Neural cell (in vitro differentiated cells): ENCODE results near the gene CASZ1. TPM values are rescaled to one million over a fixed set of nuclear protein-coding genes. Genes with fewer than 3 reads are reported as not detected.

ENCODE experiments used
- H2AFZ ChIP-seq: fragments of 200-600, 300-800 bp; sonication (generic), shearing (Covaris generic); 2 replicates; pipeline ENCODE4 v1.6.0; 2014; ENCODE audit warnings: low read depth, mild to moderate bottlenecking, antibody characterized with exemption, low read length, moderate library complexity
- H3F3A ChIP-seq: fragments of 200-600 bp; shearing (Covaris generic); 2 replicates; pipeline ENCODE4 v1.6.1; 2016; ENCODE audit warnings: mild to moderate bottlenecking, moderate library complexity, mixed read lengths, antibody characterized with exemption, low read length; ENCODE audit not compliant: insufficient read depth, poor library complexity, severe bottlenecking
- H3K27ac ChIP-seq: fragments of 200-600, 300-800 bp; sonication (generic), shearing (Covaris generic); 2 replicates; pipeline ENCODE4 v1.5.1; 2014; ENCODE audit warnings: mild to moderate bottlenecking, low read length, moderate library complexity
- H3K27me3 ChIP-seq: fragments of 300-800, 200-600 bp; sonication (generic), shearing (Covaris generic); 2 replicates; pipeline ENCODE4 v1.6.0; 2014; ENCODE audit warnings: mild to moderate bottlenecking, low read depth, low read length, moderate library complexity; ENCODE audit not compliant: insufficient read depth
- H3K36me3 ChIP-seq: fragments of 300-800, 200-600 bp; sonication (generic), shearing (Covaris generic); 2 replicates; pipeline ENCODE4 v1.5.1; 2014; ENCODE audit warnings: mild to moderate bottlenecking, antibody characterized with exemption, low read length, moderate library complexity; ENCODE audit not compliant: insufficient read depth
- H3K4me2 ChIP-seq: fragments of 300-800, 200-600 bp; sonication (generic), shearing (Covaris generic); 2 replicates; pipeline ENCODE4 v1.6.0; 2014; ENCODE audit warnings: mild to moderate bottlenecking, low read length
- H3K4me3 ChIP-seq: fragments of 300-800, 200-600 bp; sonication (generic), shearing (Covaris generic); 2 replicates; pipeline ENCODE4 v1.5.1; 2014; ENCODE audit warnings: mild to moderate bottlenecking, low read length, moderate library complexity
- H3K79me2 ChIP-seq: fragments of 200-600 bp; shearing (Covaris generic); replicated peaks from 2 replicates; pipeline ENCODE4 v1.6.0; 2014; ENCODE audit warnings: mild to moderate bottlenecking, low read length, moderate library complexity; ENCODE audit not compliant: insufficient read depth
- H3K9ac ChIP-seq: fragments of 300-800, 200-600 bp; sonication (generic), shearing (Covaris generic); 2 replicates; pipeline ENCODE4 v1.6.1; 2016; ENCODE audit warnings: mild to moderate bottlenecking, low read length, mixed read lengths
- H3K9me2 ChIP-seq: fragments of 200-600 bp; shearing (Covaris generic); 2 replicates; pipeline ENCODE4 v1.6.1; 2016; ENCODE audit warnings: mild to moderate bottlenecking, low read length, mixed read lengths; ENCODE audit not compliant: insufficient read depth
- H3K9me3 ChIP-seq: fragments of 200-600, 300-800 bp; sonication (generic), shearing (Covaris generic); 2 replicates; pipeline ENCODE4 v1.6.1; 2016; ENCODE audit warnings: mild to moderate bottlenecking, mixed run types, low read length, moderate library complexity, mixed read lengths
- H4K20me1 ChIP-seq: fragments of 200-600 bp; shearing (Covaris generic); 2 replicates; pipeline ENCODE4 v1.6.1; 2016; ENCODE audit warnings: mild to moderate bottlenecking, mixed run types; ENCODE audit not compliant: insufficient read depth
- CTCF ChIP-seq: fragments of 450-650 bp; IDR thresholded peaks from 2 replicates; pipeline ENCODE4 v1.5.1; 2014; ENCODE audit warnings: antibody characterized with exemption, mild to moderate bottlenecking, moderate library complexity; ENCODE audit not compliant: poor library complexity, severe bottlenecking
- EP300 ChIP-seq: fragments of 450-650 bp; conservative IDR thresholded peaks from 2 replicates; pipeline ENCODE4 v1.6.1; 2014; ENCODE audit warnings: antibody characterized with exemption, mild to moderate bottlenecking, moderate library complexity; ENCODE audit not compliant: poor library complexity, severe bottlenecking
- EZH2 ChIP-seq: fragments of 200-600, 300-800 bp; shearing (Covaris generic), sonication (generic); IDR thresholded peaks from 2 replicates; pipeline ENCODE4 v1.6.1; 2014; ENCODE audit warnings: antibody characterized with exemption, low read length, borderline replicate concordance, mild to moderate bottlenecking; ENCODE audit not compliant: insufficient read depth, poor library complexity, severe bottlenecking
- MXI1 ChIP-seq: fragments of 450-650 bp; conservative IDR thresholded peaks from 2 replicates; pipeline ENCODE4 v1.6.1; 2014; ENCODE audit warnings: antibody characterized with exemption, mild to moderate bottlenecking; ENCODE audit not compliant: poor library complexity, severe bottlenecking
- POLR2AphosphoS5 ChIP-seq: IDR thresholded peaks from 2 replicates; pipeline ENCODE4 v1.6.1; 2012
- RAD21 ChIP-seq: fragments of 450-650 bp; conservative IDR thresholded peaks from 2 replicates; pipeline ENCODE4 v1.6.1; 2014; ENCODE audit warnings: antibody characterized with exemption, mild to moderate bottlenecking, moderate library complexity
- SMC3 ChIP-seq: fragments of 450-650 bp; conservative IDR thresholded peaks from 2 replicates; pipeline ENCODE4 v1.6.1; 2014; ENCODE audit warnings: antibody characterized with exemption, mild to moderate bottlenecking, moderate library complexity; ENCODE audit not compliant: poor library complexity
- TAF1 ChIP-seq: IDR thresholded peaks from 2 replicates; pipeline ENCODE4 v1.6.1; 2012; ENCODE audit warnings: low read depth
- polyA plus RNA-seq: library from polyadenylated mRNA; depleted of rRNA; stranded (reverse); fragments of >200 nt; gene quantifications from 2 replicates; pipeline ENCODE4 v1.2.3, GENCODE V29; 2014
- TF ChIP-seq, protein P1 (sequence below): IDR thresholded peaks from 2 replicates; pipeline ENCODE4 v1.6.1; 2012; ENCODE audit warnings: borderline replicate concordance

CASZ1 gene
- polyA plus RNA-seq, 1 donor from 2014 or later = 0.27 TPM

GRCh38 chr1:10686404-10687040 is 109.9 kb downstream of the CASZ1 start:
- Histone ChIP-seq H3K4me2 (no peak overlapping the region), H2AFZ (no peak overlapping the region), H3K9me3 (no peaks in the 10 kb centered on the region), H3F3A (no peaks in the 10 kb centered on the region), H3K36me3 (no peaks in the 10 kb centered on the region), H4K20me1 (no peaks in the 10 kb centered on the region), H3K27me3 (no peaks in the 10 kb centered on the region), H3K4me3 (no peak overlapping the region), H3K27ac (no peak overlapping the region), H3K9me2 (no peaks in the 10 kb centered on the region), H3K9ac (no peak overlapping the region), H3K79me2 (no peaks in the 10 kb centered on the region)
- no peak for TF ChIP-seq TAF1
- no peak for TF ChIP-seq POLR2AphosphoS5
- TF ChIP-seq EZH2 = no peak
- no peak for TF ChIP-seq EP300
- TF ChIP-seq CTCF = no peak
- TF ChIP-seq MXI1 = no peak
- TF ChIP-seq, protein P1, sequence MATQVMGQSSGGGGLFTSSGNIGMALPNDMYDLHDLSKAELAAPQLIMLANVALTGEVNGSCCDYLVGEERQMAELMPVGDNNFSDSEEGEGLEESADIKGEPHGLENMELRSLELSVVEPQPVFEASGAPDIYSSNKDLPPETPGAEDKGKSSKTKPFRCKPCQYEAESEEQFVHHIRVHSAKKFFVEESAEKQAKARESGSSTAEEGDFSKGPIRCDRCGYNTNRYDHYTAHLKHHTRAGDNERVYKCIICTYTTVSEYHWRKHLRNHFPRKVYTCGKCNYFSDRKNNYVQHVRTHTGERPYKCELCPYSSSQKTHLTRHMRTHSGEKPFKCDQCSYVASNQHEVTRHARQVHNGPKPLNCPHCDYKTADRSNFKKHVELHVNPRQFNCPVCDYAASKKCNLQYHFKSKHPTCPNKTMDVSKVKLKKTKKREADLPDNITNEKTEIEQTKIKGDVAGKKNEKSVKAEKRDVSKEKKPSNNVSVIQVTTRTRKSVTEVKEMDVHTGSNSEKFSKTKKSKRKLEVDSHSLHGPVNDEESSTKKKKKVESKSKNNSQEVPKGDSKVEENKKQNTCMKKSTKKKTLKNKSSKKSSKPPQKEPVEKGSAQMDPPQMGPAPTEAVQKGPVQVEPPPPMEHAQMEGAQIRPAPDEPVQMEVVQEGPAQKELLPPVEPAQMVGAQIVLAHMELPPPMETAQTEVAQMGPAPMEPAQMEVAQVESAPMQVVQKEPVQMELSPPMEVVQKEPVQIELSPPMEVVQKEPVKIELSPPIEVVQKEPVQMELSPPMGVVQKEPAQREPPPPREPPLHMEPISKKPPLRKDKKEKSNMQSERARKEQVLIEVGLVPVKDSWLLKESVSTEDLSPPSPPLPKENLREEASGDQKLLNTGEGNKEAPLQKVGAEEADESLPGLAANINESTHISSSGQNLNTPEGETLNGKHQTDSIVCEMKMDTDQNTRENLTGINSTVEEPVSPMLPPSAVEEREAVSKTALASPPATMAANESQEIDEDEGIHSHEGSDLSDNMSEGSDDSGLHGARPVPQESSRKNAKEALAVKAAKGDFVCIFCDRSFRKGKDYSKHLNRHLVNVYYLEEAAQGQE = no peak

- Histone ChIP-seq H3K4me3 (no peak overlapping the region), H3K4me2 (no peak overlapping the region), H3K27ac (no peak overlapping the region), H3K36me3 (no peaks in the 10 kb centered on the region), H3K79me2 (no peaks in the 10 kb centered on the region), H3K9ac (no peak overlapping the region), H3K9me2 (no peaks in the 10 kb centered on the region), H2AFZ (no peak overlapping the region), H4K20me1 (no peaks in the 10 kb centered on the region), H3F3A (no peaks in the 10 kb centered on the region), H3K9me3 (no peaks in the 10 kb centered on the region), H3K27me3 (no peaks in the 10 kb centered on the region)
- TF ChIP-seq RAD21 (no peak), CTCF (no peak), MXI1 (no peak), EP300 (no peak), SMC3 (no peak), TAF1 (no peak), POLR2AphosphoS5 (no peak), EZH2 (no peak)
- TF ChIP-seq, protein P1 = no peak
These were observed 110.5 kb downstream of the CASZ1 start for GRCh38 chr1:10685808-10686403.
